IPS DF 19.7 (cell line): Measurements from ENCODE around the gene ACAN.
"Not testable (repeated sequence)": the region's sequence is repeated elsewhere in the genome, so short reads cannot be mapped to it uniquely, and the experiment has no call there.

Source experiments
- DNase-seq: peaks from one replicate; pipeline ENCODE4 v3.0.0-alpha.2; 2013; ENCODE audit warnings: low read depth, low spot score

The ACAN gene

DNA sequence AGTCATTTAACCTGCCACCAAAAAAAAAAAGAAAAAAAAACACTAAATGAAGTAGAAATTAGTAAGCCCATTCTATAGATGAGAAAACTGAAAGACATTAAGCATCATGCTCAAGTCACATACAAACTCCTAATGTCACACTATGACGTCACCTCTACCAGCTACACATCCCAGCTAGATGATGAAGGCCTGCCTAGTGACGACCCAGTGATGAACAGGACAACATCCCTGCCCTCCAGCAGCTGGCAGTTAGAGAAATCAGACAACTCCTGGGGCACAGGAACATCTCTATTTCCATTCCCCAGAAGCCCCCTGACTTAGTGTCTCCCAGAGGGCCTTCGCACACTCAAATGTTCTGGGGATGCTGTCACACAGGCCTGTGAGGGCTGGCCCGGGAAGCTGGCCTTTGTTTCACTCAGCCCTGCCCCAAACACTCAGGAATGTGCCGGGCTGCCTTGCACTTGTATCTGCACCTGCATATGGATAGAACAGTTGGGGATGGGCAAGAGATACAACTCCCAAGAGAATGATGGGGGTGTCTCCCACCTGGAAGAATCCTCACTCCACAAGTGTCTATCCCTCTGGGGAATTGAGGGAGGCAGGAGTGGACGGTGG lies 99.1 kb downstream of the ACAN start:
- no peak for DNase-seq

DNA sequence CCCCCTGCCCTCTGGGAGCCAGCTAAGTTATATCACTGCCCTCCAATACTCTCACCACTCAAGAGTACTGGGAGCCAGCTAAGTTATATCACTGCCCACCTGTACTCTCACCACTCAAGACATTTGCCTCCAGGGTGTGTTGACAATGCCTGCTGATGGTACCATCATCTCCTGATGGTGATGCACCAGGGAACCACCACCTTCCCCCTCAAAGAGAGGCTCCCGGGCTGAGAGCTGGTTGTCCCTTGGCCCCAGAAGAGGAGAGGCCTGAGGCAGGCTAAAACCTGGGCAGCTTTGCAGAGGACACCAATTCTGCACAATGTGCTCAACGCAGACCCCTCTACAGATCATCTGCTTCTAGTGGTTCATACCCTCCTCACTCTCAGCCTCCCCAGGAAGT lies 99.6 kb downstream of the ACAN start:
- no peak for DNase-seq

DNA sequence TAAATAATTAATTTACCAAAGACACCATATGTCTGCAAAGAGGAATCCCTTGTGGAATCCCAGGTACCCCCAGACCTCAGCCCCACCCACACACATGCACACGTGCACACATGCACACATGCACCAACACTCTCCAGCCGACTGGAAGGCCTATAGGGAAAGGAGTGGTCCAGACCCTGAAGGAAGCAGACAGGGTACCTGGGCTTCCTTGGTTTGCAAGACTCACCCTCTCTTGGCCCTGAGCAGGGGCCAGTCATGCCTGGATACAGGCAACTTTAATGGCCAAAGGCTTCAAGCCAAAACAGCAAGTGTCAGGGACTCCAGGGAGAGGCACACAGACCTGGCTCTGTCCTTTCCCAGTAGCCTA lies 101.0 kb downstream of the ACAN start:
- no peak for DNase-seq

DNA sequence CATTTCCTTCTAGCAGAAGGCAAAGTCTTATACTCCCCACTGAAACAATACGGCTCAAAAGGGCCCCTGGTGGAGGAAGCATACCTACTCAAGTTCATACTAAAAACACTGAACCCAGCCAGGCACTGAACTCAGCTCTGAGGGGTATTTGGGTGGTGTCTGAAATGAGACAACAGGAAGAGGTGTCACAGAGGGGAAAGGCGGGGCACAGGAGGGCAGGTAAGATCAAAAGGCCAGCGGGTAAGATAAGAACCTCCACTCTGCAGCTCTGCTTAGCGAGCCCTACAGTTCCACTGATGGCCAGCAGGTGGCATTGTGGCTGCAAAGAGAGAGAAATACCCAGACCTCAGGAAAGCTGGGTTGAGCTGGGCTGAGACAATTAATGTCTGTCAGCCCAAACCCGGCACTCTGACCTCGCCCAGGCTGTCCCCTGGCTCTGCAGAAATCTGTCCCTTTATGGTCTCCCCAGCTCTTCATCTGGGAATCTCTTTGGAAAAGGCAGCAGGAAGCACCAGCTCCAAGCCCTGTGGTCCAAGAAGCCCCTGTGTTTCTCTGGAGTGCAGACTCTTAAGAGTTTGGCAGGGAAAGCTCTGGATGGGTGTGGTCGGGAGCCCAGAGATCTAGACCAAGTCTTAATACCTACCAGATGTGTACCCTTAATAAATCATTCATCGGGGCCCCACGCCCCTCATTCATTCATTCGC lies 101.5 kb downstream of the ACAN start:
- DNase-seq, result peak; percentile 54

DNA sequence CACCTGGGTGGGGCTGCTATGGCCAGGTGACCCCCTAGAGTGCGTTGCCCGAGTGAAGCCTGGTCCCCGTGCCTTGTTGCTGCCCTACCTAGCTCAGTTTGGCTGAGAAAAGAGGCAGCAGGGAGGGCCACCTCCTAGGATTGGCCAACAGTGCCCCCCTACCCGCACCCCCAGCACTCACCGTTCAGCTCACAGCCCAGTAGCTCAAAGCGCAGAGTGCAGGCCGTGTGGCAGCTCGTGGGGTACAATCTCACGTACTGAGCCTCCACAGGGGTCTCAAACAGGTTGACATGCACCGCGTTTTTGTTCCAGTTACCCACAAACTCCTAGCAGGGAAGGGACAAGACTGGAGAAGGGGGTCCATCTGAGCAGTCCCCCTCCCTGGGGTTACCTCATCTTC lies 102.3 kb downstream of the ACAN start:
- no peak for DNase-seq

DNA sequence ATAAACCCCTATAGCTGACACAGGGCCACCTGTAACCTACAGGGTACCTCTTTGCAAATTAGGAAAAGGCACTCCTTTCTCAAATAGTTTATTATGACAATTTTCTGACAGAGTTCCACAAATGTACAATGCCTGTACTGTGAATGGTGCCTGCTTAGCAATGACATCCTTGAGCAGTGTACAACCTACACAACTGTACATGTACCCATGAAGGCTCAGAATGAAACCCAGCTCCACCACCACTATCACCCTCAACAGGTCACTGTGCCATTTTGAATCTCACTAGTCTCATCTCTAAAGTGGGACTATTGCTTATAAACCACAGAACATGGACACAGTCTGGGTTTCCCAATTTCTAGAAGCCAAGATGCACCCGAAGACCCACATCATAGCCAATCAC lies 102.9 kb downstream of the ACAN start:
- no peak for DNase-seq

DNA sequence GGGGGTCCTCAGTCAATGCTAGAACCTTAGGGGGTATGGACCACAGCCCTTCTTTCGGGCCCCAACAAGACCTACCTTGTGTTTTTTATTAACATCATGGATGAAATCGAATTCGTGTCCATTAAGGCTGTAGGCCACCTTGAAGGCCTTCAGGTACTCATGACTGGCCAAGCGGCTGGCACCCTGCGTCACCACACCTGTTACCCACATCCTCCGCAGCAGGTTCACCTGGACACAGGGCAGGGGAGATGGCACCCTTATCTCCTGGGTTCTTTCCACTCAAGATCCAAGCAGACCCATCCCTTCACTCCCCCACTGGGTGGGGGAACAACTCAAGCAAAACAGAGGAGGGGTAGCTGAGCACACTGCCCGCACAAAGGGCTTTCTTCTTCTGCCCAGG lies 103.3 kb downstream of the ACAN start:
- no peak for DNase-seq

DNA sequence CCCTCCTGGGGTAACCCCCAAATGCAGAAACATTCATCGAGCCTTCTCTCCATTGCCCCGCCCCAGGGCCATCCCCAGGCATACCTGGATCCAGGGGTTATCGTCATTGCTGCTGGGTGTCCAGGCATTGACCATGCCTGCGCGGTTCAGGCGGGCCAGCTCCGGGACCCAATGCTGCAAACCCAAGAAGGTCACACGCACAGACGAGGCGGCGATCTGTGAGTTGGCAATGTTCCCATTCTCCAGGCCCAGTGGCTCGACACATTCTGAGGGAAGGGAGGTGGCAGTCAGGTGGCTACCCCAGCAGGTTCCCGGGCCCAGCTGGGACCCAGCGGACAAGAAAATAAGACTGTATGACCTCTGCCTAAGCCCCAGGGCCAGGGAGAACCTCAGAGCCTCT lies 103.9 kb downstream of the ACAN start:
- no peak for DNase-seq

DNA sequence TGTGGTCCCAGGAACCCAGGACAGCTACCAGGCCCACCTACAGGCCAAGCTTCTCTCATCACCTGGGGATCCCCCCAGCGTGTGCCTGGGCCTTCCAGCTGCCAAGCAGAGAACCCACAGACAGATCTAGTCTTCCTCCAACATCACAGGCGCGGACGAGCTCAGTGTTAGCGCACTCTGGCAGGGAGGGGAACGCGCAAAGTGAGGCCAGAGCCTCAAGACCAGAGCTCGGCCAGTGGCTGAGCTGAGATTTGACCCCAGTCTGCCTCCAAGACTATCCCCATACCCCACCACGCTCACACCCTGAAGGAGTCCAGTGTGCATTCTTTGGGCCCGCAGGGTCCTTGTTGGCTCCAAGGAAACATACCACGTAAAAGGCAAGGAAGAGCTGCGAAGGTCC lies 104.9 kb downstream of the ACAN start:
- no peak for DNase-seq

DNA sequence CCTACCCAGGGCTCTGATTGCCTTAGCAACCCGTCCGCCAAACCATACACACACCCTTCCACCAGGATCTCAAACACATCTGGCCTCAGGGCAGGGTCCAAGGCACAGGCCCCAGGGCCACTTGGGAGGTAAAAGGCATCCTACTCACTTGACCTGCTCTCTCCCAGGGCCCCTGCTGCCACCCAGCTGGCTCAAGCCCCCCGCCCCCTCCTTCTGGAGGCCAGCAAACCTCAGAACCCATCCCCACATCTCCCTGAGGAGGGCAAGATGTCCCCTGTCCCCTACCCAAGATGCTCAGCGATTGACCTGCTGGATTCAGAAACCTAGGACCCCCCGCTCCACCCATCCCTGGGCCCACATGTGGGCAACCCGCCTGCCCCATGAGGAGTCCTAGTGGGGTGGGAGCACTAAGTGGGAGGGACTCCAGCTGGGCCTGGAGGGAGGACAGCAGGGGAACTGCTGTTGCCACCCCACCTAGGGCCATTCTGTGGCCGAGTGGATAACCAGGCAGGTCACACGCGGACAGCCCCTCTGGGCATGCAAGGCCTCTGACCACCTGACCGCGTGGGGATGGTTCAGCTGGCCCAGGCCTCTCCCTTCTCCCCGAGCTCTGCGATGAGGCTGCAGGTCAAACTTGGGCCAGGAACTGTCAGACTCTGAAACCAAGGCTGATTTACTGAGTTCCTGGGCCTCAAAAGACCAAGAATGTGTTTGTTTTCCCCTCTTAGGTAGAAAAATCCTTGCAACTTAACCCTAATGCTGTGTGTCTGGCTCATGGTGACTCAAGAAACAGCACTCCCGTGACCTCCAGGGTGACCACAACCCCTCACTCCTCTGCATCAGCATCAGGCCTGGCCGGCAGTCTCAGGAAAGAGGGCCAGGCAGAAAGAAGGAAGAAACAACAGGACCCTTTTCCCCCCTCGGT lies 105.7 kb downstream of the ACAN start:
- DNase-seq, result no peak

DNA sequence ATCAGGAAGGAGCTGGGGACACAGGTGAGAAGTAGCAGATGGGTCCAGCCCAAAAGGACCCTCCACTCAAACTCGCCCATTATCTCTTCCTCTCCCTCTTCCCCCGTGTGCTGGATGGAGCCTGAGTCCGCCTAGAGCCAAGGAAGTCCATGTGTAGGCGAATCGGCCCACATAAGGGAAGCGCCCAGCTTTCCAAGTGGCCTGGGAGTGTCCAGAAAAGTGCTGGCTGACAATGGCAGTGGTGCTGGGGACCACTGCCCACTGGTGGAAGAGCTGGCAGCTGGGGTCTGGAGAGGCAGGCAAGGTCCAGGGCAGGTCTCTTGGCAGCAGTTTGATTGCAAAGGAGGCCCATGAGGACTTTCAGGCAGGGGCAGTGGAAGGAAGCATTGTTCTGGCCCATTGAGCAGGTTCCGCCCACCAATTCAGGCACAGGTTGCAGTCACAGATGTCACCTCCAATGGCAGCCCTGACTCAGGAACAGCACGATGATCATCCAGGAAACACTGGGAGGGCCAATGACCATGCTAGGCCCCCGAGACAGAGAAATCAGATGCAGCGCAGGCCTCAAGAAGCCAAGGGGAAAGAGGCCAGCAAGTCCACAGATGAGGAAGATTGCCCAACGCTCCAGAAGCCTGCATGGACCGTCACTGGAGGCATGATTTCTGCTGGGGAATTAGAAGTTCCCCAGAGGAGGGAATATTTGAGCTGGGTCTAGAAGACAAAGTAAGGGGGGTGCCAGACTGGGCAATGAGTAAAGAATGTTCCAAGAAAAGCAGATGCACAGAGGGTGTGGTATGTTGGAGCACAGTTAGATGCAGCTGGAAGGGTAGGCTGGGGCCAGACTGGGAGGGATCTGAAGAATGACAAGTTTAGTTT lies 107.0 kb downstream of the ACAN start:
- no peak for DNase-seq

DNA sequence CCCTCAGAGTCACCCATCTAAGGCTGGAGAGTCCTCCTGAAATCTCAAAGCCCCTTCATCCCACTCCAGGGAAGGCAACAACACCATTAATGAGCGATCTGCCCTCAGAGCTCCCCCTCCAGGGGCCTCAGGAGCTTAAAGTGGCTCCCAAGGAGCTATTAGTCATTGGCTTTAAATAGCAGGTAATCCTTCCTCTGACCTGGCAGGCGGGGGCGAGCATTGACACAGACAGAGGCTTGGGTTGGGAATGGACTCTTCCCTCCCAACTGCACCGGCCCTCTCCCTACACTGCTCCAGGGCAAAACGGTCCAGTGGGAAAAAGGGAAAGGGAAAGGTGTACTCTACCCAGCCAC lies 108.5 kb downstream of the ACAN start:
- no peak for DNase-seq

DNA sequence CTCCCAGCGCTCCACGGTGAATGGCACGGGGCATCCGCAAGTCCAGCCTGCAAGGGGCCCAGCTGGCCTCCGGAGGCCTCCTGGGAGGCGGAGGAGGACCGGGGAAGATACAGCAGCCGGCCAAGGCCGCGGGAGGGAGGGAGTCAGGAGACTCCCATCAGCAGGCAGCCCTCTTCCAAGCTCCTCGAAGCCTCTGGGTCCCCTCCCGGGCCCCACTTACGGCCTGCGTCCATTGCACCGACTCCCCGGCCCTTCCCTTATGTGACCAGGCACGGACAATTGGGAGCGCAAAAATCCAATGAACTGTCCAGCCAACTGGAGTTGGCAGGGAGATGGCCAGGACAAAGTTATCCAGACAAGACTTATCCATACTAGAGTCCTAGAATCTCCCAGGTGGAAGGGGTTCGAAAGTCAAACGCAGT lies 109.3 kb downstream of the ACAN start:
- DNase-seq, result no peak

DNA sequence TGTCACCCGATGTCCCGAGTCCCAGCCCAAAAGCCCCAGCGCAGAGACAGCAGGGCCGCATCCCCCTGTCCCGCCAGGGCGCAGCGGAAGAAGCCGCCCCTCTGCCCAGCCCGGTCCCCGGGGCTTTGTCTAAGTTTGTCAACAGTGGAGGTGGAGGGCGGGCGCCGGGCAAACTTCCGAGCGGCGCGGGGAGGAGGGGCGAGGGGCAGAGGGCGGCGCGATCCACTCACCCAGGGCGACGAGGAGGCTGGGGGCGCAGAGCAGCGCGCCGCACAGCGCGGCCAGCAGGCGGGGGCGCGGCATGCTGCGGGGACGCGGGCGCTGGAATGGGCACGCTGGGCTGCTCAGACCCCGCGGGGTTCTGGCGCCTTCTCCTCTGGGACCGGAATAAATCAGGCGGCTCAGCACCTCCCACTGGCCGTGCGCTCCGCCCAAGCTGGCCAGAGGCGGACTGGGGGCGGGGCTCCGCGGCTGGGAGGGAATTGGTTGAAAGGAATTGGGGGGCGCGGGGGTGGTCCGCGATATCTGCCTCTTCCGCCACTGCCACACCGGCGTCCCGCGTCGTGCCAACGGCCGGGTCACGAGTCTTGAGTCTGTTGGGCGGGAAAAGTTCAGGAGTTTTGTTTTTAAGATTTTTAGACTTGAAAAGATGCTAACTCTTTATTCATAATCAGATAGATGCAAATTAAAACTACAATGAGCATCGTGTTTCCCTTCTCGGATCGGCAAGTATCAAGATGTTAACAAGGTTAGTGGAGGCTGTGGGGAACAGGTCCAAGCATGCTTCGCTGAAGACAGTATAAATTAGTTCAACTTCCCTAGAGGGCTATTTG lies 110.0 kb downstream of the ACAN start, which contains the start of gene MFGE8:
TSS of gene MFGE8 (minus strand) at position 363 of the 833 bp plus-strand sequence. CDS start at position 303, 60 bp downstream.
- DNase-seq, result no peak

DNA sequence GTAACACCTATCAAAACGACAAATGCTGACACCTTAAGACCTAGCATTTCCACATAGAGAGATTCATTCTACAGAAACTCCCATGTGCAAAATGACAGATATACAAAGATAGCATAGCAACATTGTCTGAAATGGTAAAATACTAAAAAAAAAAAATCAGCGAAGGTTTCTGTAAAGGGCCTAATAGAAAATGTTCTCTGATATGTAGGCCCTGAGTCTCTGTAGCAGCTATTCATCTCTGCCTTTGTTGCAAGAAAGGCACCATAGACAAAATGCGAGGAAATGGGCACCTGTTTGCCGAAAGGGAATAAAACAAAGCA lies 110.6 kb downstream of the ACAN start:
- no peak for DNase-seq

DNA sequence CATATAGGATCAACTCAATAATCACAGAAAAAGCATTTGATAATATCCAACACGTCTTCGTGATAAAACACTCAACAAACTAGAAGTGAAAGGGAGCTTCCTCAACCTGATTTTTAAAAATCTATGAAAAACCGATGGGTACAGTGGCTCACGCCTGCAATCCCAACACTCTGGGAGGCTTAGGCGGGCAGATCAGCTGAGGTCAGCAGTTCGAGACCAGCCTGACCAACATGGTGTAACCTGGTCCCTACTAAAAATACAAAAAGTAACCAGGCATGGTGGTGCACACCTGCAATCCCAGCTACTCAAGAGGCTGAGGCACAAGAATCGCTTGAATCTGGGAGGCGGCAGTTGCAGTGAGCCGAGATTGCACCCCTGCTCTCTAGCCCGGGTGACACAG lies 112.1 kb downstream of the ACAN start:
- no peak for DNase-seq

DNA sequence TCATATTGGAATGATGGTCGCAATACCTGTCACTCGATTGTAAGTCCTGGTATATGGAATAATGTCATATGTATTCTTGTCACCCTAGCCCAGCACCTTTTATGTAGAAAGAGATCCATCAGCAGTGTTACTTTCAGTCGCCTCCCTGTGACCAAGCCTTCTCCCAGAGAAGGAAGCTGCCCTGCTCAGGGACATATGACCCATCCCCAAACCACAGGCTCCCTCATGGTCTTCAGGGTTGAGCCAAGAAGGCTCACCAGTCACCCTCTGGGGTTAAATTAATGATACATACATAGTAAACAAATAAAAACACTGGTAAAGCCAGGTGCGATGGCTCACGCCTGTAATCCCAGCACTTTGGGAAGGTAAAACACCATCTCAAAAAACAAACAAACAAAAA lies 114.5 kb downstream of the ACAN start:
- DNase-seq, result no peak

DNA sequence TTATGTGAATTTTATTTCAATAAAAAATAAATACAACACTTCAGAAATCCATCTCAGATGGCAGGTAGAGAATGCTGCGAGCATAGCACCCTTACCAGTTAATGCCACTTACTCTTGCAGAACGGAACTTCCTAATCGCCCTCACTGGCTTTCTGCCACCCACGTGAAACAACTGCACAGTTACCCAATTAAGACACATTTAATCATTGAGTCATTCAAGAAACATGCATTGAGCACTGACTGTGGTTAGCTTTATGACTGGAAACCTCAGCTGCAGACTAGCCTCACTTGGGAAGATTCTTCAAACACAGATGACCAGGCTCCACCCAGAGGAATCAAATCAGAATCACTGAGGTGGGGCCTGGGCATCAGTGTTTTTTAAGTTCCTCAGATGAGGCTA lies 115.5 kb downstream of the ACAN start:
- DNase-seq, result no peak

DNA sequence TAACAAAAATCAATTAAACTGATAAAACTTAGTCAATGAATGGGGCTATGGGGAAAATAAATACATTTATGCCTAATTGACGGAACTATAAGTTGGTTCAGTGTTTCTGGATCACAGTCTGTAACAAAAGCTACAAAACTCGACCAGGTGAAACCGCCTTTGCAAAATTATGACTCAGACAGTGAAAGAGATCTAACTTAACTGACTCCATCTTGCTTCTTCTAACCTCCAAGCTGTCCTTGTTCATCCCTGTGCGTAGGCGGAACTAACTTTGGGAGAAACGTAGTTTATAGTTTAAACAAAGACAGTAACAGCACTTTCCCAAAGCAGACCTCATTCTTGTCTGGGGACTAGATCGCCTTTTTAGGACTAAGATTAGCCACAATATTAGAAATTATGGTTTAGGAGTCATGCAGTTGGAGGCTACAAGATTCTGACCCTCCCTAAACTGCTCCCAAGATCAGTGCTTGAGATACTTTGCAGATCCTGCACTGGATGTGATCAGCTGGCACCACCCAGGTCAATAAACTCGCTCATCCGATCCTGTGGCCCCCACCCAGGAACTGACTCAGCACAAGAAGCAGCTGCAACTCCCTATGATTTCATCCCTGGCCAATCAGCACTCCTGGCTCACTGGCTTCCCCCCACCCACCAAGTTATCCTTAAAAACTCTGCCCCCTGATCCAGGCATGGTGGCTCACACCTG lies 117.1 kb downstream of the ACAN start:
- DNase-seq, result no peak

DNA sequence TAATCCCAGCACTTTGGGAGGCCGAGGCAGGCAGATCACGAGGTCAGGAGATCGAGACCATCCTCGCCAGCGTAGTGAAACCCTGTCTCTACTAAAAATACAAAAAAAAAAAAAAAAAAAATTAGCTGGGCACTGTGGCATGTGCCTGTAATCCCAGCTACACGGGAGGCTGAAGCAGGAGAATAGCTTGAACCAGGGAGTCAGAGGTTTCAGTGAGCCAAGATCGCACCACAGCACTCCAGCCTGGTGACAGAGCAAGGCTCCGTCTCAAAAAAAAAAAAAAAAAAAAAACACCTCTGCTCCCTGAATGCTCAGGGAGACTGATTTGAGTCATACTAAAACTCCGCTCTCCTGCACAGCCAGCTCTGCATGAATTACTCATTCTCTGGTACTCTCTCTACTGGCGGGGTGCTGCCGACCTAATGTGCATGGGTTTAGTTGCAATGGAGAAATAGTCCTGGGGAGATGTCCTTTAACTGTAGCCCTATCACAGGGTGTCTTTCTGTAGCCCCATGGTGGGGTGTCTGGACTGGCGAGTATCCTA lies 117.7 kb downstream of the ACAN start:
- not testable (repeated sequence) for DNase-seq
